GM19328 (cell line): ENCODE data around the gene CEACAM19.
"Not testable (repeated sequence)": the region's sequence is repeated elsewhere in the genome, so short reads cannot be mapped to it uniquely, and the experiment has no call there.

ENCODE experiments used
- ATAC-seq: cut with Tn5 transposase; IDR thresholded peaks from one replicate; pipeline ENCODE4 v1.9.1; 2021; ENCODE audit warnings: mild to moderate bottlenecking, moderate library complexity; ENCODE audit not compliant: unreplicated experiment

The CEACAM19 gene

GRCh38 chr19:44670027-44670426 lies 1.3 kb upstream of the CEACAM19 start:
- not testable (repeated sequence) for ATAC-seq

GRCh38 chr19:44672226-44672625 lies 944 bp downstream of the CEACAM19 start:
- ATAC-seq, result no peak

DNA sequence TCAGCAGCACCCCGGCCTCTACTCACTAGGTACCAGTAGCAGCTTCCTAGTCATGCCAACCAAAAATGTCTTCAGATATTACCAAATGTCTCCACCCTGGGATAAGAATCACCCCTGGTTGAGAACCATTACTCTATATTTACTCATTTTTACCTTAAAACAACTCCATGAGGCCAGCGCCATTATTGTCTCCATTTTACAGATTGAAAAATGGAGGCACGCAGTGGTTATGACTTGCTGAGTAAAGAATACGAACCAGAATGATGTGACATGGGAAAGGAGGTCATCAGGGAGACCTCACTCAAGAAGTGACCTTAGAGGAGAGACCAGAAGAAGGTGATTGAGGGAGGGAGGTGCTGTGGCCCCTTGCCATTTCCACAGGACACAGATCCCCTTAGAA lies 2.2 kb downstream of the CEACAM19 start:
- no peak for ATAC-seq

DNA sequence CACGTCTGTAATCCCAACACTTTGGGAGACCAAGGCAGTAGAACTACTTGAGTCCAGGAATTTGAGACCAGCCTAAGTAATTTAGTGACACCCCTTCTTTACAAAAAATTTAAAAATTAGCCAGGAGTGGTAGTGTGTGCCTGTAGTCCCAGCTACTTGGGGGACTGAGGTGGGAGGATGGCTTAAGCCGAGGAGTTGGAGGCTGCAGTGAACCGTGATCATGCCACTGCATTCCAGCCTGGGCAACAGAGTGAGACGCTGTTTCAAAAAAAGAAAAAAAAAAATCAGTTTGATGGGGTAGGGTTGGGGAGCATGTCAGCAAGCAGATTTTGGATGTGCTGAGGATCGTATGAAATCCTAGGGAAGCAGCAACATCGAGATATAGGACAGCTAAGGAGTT lies 4.2 kb downstream of the CEACAM19 start:
- ATAC-seq, result no peak

DNA sequence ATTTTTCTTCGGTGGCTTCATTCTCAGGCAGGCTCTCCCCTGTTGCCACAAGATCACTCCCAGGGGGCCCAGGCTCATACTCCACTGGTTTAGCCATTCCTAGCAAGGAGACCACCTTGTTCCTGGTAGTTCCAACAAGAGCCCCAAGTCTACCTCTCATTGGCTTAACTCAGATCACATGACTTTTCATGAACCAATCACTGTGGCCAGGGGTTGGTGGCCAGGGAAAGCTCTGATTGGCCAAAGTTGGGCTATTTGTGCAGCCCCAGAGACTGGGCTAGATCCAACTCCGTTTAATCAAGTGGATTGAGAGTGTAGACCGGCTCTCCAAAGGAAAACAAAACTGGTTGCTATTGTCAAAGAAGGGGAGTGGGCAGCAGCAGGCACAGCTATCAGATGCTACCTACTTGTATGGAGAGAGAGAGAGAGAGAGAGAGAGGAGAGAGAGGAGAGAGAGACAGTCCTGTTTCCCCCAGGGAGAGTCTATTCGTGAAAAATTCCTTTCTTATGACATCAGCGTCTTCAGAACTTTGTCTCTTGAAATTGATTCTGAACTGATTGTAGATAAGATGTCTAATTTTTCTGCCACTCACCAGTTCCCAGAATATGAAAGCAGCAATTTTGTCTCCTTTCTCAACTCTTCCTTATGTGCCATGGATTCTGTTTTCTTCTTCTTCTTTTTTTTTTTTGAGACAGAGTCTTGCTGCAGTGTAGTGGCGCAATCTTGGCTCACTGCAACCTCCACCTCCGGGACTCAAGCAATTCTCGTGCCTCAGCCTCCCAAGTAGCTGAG lies 5.9 kb downstream of the CEACAM19 start:
- no peak for ATAC-seq

DNA sequence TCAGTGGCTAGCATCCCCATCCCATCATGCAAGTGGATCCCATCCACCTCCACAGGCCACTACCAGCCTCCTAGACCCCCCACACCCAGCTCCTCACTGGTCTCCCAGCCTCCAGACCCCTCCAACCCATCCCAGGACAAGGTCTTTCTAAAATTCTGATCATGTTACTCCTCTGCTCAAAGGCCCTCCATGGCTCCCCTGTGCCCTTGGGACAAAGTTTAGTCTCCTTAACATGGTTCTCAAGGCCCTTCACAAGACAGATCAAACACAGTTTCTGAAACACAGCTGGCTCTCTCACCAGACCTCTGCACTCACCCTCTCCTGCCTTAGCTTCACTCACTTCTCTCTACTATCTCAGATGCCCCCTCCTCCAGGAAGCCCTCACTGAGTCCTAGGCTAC lies 9.3 kb downstream of the CEACAM19 start:
- ATAC-seq, result no peak

- no peak for ATAC-seq
Observed at GRCh38 chr19:44681992-44682790, 10.9 kb downstream of the CEACAM19 start.

GRCh38 chr19:44682807-44683206 lies 11.5 kb downstream of the CEACAM19 start:
- no peak for ATAC-seq

GRCh38 chr19:44683434-44684210 lies 12.3 kb downstream of the CEACAM19 start:
- no peak for ATAC-seq

DNA sequence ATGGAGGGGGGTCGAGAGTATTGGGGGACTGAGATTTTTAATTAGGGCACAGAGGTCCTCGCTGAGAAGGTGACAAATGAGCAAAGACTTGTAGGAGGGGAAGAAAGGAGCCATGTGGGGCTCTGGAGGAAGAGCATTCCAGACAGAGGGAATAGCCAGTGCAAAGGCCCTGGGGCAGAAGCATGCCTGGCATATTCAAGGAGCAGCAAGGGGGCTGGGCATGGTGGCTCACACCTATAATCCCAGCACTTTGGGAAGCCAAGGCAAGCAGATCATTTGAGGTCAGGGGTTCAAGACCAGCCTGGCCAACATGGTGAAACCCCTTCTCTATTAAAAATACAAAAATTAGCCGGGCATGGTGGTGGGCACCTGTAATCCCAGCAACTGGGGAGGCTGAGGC lies 13.1 kb downstream of the CEACAM19 start:
- not testable (repeated sequence) for ATAC-seq

- ATAC-seq, result no peak
Observed at GRCh38 chr19:44684892-44685863, 13.9 kb downstream of the CEACAM19 start.

GRCh38 chr19:44685877-44686276 lies 14.6 kb downstream of the CEACAM19 start:
- ATAC-seq, result no peak

DNA sequence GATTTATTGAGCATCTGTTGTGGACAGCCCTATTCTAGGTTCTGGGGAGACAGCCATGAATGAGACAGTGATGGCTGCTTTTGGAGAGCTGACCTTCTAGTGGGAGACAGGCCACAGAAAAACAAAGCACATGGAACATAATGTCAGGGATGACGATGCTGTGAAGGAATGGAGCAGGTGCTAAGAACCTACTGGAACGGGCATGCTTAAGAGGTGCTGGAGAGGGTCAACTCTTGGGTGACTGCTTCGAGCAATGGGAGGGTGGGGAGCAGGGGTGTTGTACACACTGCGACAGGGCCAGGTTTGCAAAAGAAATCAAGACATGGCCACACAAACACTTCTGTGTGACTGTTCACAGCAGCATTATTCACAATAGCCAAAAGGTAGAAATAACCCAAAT lies 15.6 kb downstream of the CEACAM19 start:
- ATAC-seq, result no peak

GRCh38 chr19:44687888-44688287 lies 16.6 kb downstream of the CEACAM19 start:
- no peak for ATAC-seq

GRCh38 chr19:44689290-44690130 lies 18.2 kb downstream of the CEACAM19 start:
- ATAC-seq, result no peak

DNA sequence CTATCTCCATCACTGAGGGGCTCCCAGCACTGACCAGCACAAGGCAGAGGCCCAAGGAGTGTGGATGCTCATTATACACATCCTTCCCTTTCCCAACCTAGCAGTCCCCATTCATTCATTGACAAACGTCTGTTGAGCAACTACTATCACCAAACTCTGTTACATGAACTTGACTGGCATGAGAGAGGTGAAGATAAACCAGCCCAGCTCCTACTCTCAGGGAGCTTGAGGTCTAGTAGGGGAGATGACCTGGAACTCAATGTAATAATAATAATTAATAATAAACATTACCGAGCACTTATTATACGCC lies 18.8 kb downstream of the CEACAM19 start:
- ATAC-seq, result no peak

- ATAC-seq, result no peak
Observed at GRCh38 chr19:44692379-44692721, 21.1 kb downstream of the CEACAM19 start.

DNA sequence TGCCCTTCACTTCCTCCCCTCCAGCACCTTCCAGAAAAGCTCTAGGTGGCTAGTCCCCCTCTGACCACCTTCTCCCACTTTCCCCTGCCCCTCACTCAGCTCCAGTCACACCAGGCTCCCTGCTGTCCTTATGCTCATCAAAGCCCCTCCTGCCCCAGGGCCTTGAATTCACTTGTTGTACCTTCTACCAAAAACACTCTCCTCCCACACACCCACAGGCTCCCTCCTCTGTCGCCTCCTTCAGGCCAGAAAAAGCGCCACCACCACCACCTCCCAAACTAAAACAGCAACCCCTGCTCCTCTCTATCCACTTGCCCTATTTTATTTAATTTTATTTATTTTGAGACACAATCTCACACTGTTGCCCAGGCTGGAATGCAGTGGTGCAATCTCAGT lies 22.9 kb downstream of the CEACAM19 start:
- no peak for ATAC-seq

DNA sequence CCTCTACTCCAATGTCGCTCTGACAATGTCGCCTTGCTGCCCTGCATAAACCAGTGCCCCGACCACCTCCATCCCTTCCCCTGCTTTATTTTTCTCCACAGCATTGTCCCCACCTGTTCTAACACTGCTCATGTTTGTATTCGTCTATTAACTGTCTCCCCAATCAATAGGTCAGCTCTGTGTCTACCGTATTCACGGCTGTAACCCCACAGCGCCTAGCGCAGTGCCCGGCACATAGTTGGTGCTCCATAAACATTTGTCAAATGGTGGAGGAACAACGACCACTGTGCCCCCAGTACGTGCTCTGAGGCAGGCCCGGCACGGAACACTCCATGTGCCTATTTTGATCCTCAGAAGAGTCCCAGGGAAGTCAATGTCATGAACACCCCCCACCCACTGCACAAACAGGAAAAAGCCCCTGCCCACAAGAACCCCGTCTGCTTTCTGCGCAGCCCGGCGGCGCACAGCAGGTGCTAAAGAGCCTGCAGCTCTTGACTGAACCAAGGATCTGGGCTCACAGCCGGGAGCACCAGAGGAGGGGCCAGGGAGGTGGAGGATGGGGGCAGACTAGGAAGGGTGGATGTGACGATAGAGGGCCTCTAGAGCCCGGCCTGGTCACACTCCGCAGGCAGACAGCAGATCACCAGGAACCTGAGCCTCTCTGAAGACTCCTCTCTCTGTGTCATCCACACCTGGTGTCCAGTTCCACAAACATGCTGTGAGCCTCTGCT lies 25.8 kb downstream of the CEACAM19 start:
- no peak for ATAC-seq
